ENCODE data around the gene SPAG6.
"Not testable (repeated sequence)": the region's sequence is repeated elsewhere in the genome, so short reads cannot be mapped to it uniquely, and the experiment has no call there.

Gene SPAG6

GRCh38 chr10:22345301-22346095 is at the start of gene SPAG6:
TSS of gene SPAG6 (plus strand) at chr10:22345496. CDS start at chr10:22345612, 116 bp downstream.
- DNase-seq: peak; percentile 54

- DNase-seq: no peak
Observed at GRCh38 chr10:22301193-22301592, 44.1 kb upstream of the SPAG6 start.

DNA sequence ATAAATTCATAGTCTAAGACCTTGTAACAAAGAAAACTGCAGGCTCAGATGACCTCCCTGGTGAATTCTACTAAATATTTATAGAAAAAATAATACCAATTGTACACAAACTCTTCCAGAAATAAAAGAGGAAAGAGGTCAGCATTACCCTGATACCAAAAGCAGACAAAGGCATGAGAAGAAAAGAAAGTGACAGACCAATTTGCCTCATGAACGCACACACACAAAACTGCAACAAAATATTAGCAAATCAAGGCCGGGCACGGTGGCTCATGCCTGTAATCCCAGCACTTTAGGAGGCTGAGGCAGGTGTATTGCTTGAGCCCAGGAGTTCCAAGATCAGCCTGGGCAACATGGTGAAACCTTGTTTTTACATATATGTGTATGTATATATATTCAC is 41.8 kb upstream of the SPAG6 start:
- no peak for DNase-seq

DNA sequence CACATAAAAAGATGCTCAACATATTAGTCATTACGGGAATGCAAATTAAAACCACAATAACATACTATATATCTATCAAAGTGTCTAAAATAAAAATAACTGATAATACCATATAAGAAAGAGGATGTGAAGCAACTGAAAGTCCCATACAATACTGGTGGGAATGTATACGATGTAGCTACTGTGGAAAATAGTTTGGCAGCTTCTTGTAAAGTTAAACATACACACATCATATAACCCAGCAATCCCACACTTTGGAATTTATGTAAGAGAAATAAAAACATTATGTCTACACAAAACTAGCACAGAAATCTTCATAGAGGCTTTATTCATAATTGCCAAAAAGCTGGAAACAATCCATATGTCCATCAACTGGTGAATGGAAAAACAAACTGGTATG is 39.6 kb upstream of the SPAG6 start:
- no peak for DNase-seq

- no peak for DNase-seq
Observed at GRCh38 chr10:22308390-22308789, 36.9 kb upstream of the SPAG6 start.

GRCh38 chr10:22309180-22310000 is 35.9 kb upstream of the SPAG6 start:
- no peak for DNase-seq

GRCh38 chr10:22310012-22310411 is 35.3 kb upstream of the SPAG6 start:
- not testable (repeated sequence) for DNase-seq

DNA sequence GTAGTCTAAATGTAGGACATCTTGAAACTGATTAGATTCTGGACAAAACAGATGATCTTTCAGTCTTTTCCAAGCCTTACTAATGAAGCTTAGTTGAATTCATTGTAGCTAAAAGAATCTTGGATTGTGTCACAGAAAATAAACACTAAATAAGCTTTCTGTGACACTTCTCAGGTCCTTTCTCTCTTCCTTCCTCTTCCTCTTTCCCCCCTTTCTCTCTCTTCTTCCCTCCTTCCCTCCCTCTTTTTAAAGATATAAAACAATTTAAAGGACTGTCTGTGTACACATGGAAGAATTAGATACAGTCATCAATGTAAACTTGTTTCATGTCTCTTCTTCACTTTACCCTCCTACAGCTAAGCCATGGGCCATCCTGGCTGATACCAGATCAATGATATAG is 34.4 kb upstream of the SPAG6 start:
- no peak for DNase-seq

- no peak for DNase-seq
Observed at GRCh38 chr10:22314852-22315251, 30.4 kb upstream of the SPAG6 start.

DNA sequence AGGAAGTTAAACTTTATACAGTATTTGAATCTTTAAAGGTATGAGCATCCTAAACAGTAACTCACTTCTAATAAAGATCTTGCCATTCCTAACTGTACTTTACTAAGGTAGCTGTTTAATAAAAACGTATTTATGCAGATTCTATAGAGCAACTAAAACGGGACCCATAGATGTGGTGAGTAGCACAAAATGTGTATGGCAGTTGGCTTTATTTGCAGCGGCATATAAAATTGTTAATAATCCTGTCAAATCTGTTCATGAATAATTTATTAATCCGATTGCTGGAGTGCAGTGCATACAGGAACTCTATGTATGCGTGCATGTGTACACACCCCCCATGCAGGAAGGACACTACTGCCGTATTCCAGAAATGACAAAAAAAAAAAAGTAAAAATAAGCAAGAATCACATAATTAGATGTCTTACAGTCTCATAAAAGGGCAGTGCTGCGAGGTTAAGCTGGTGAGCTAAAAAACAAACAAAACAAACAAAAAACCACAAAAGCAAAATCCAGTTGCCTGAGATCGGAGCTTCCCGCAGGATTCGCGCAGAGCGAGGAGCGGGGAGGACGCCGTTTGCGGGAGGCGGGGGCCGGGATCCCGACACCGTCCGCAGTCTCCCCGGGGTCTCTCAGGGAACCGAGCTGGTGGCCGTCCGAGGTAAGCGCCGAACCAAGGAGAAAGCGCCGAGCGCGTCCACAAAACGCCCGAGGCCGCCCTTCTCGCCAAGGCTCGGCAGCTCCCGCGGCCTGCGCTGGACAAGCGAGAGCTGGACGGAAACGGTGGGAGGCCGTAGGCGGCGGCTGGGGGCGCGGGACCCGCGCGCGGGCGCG is 29.6 kb upstream of the SPAG6 start:
- DNase-seq: no peak

GRCh38 chr10:22316286-22317075 is 28.8 kb upstream of the SPAG6 start, which contains the start of gene COMMD3:
TSS of gene COMMD3 (plus strand) at chr10:22316388. CDS start at chr10:22316418, 30 bp downstream.
- peak; percentile 79 for DNase-seq

DNA sequence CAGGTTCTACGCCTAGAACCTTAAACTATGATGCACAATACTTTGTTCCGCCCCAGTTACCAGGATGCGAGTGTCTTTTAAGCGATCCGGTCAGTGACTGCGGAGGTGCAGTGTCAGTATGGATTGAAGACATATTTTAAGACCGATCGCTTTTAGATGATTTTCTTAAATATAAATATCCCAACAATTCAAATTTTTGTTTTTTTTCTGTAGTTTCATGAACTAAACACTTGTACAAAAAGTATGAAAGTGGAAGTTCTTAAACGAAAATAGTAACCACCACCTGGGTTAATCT is 28.3 kb upstream of the SPAG6 start:
- no peak for DNase-seq

- DNase-seq: no peak
Observed at GRCh38 chr10:22317771-22318565, 27.3 kb upstream of the SPAG6 start.

- DNase-seq: no peak
Observed at GRCh38 chr10:22318772-22319171, 26.5 kb upstream of the SPAG6 start.

DNA sequence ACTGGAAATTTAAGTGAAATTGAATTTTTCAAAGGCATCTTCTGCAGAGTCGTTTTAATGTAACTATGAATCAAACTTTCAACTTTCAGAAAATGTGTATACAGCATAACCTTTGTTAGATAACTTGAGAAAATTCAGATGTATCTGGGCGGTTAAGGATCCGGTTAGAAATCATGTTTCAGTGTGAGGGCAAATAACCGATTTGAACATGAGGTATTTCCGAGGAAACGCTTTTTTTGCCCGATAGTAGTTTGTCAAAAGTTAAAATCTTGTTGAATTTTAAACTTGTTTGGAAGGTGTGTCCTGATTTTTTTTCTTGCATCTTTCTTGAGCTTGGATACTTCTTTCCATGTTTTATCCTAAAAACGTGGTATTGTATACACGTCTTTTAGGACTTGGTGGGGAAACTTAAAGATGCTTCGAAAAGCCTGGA is 25.7 kb upstream of the SPAG6 start:
- no peak for DNase-seq

- DNase-seq: no peak
Observed at GRCh38 chr10:22319980-22320558, 25.2 kb upstream of the SPAG6 start.

- peak; percentile 80 for DNase-seq
Observed at GRCh38 chr10:22320591-22321155, 24.6 kb upstream of the SPAG6 start, which contains the start of gene BMI1. TSS of gene BMI1 (plus strand) at chr10:22321099. CDS start at chr10:22326450, 5,351 bp downstream.

DNA sequence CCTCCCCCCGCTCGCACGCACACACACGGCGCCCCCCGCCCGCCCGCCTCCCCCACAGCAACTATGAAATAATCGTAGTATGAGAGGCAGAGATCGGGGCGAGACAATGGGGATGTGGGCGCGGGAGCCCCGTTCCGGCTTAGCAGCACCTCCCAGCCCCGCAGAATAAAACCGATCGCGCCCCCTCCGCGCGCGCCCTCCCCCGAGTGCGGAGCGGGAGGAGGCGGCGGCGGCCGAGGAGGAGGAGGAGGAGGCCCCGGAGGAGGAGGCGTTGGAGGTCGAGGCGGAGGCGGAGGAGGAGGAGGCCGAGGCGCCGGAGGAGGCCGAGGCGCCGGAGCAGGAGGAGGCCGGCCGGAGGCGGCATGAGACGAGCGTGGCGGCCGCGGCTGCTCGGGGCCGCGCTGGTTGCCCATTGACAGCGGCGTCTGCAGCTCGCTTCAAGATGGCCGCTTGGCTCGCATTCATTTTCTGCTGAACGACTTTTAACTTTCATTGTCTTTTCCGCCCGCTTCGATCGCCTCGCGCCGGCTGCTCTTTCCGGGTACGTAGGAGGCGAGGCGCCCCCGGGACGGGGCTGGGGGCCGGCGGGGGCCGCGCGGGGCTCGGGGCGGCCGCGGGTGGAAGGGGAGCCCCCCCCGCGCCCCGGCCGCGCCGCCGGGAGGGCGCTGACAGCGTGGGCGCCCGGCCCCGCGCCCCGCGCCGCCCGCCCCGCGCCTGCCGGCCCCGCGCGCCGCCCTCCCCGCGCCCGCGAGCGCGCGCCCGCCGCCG is 24.0 kb upstream of the SPAG6 start:
- DNase-seq: peak; percentile 69

DNA sequence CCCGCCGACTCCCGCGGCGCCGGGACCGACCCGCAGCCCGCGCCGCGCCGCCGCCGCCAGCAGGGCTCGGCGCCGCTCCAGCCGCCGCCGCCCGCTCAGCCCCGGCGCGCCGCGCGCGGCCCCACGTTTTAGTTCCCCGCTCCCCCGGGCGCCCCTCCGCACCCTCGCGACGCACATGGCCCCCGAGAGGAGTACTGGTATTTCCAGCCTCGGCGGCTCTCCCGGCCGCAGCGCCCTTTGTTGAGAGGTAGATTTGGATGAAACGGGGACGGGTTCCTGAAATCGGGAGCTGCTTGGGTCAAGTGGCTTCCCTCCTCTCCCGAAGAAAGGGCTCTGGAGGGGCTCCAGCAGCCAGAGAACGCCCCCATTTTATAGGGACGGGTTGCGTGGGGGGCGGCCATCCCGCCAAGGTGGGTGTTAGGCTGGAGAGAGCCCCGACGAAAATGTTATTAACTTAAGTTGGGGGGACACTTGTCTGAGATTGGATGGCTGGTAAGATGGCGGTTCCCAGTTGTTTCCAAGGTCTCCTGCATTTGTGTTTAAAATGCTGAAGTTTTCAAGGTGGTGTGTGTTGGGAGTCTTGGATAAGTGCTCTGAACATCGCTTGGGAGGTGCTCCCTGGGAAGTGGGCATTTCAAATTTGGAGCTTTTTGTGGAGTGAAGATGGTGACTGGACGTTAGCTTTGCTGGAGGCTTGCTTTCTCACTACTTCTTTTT is 23.2 kb upstream of the SPAG6 start:
- peak; percentile 28 for DNase-seq
